HEK293 (cell line): ENCODE results near the gene TMPRSS4.

ENCODE experiments used
- CTCF ChIA-PET: fragments of 350-600 bp; formaldehyde crosslinking; extraction: SDS; loops from one replicate; lab custom pipeline; 2021; ENCODE audit warnings: antibody characterized with exemption; lab: Yijun Ruan, JAX
- POLR2A ChIA-PET: fragments of 300-600 bp; formaldehyde crosslinking; extraction: SDS; loops from one replicate; lab custom pipeline; 2020; ENCODE audit warnings: antibody characterized with exemption, inconsistent platforms; lab: Yijun Ruan, JAX
- H3K27ac ChIP-seq: fragments of 200-500 bp; sonication (Bioruptor generic); 2 replicates; pipeline ENCODE4 v1.5.1; 2014; ENCODE audit warnings: low read depth, low read length, control low read depth, inconsistent platforms; ENCODE audit errors: extremely low read depth
- H3K36me3 ChIP-seq, 2 experiments: fragments of 200-500 bp in 1 of 2; sonication (Bioruptor generic) in 1 of 2; 1 replicate in 1 of 2; 2 replicates in 1 of 2; pipeline ENCODE4 v1.5.1; 2014 to 2017; ENCODE audit warnings: inconsistent platforms in 2 of 2, low read length in 2 of 2; ENCODE audit not compliant: control insufficient read depth in 2 of 2, insufficient read depth in 1 of 2
- H3K4me1 ChIP-seq: fragments of 200-500 bp; sonication (Bioruptor generic); 2 replicates; pipeline ENCODE4 v1.5.1; 2014; ENCODE audit warnings: mild to moderate bottlenecking, low read length, inconsistent platforms; ENCODE audit not compliant: control insufficient read depth, insufficient read depth
- H3K4me3 ChIP-seq: 2 replicates; pipeline ENCODE4 v1.5.1; 2011; ENCODE audit warnings: low read depth, mild to moderate bottlenecking, control low read depth, low read length, moderate library complexity
- H3K9me3 ChIP-seq: fragments of 200-500 bp; sonication (Bioruptor generic); 2 replicates; pipeline ENCODE4 v1.5.1; 2014; ENCODE audit warnings: low read depth, low read length, inconsistent platforms; ENCODE audit not compliant: control insufficient read depth, insufficient read depth
- BCL11A ChIP-seq: fragments of 450-650 bp; formaldehyde crosslinking; IDR thresholded peaks from 2 replicates; pipeline ENCODE4 v1.5.1; 2016; ENCODE audit warnings: low read depth, missing biosample characterization, missing genetic modification characterization
- GLIS1 ChIP-seq: fragments of 450-650 bp; formaldehyde crosslinking; IDR thresholded peaks from 2 replicates; pipeline ENCODE4 v1.5.1; 2016; ENCODE audit warnings: missing biosample characterization, missing genetic modification characterization
- MYNN ChIP-seq: fragments of 450-650 bp; formaldehyde crosslinking; IDR thresholded peaks from 2 replicates; pipeline ENCODE4 v1.5.1; 2016; ENCODE audit warnings: missing biosample characterization, missing genetic modification characterization, borderline replicate concordance
- MZF1 ChIP-seq: fragments of 450-650 bp; formaldehyde crosslinking; IDR thresholded peaks from 2 replicates; pipeline ENCODE4 v1.5.1; 2017; ENCODE audit warnings: missing biosample characterization, missing genetic modification characterization, borderline replicate concordance
- ZBTB21 ChIP-seq: fragments of 450-650 bp; formaldehyde crosslinking; IDR thresholded peaks from 2 replicates; pipeline ENCODE4 v1.5.1; 2017; ENCODE audit warnings: missing biosample characterization, missing genetic modification characterization
- ZFP3 ChIP-seq: fragments of 450-650 bp; formaldehyde crosslinking; IDR thresholded peaks from 2 replicates; pipeline ENCODE4 v1.5.1; 2016; ENCODE audit warnings: low read depth, missing biosample characterization, missing genetic modification characterization
- ZFP37 ChIP-seq: fragments of 450-650 bp; formaldehyde crosslinking; IDR thresholded peaks from 2 replicates; pipeline ENCODE4 v1.5.1; 2016; ENCODE audit warnings: missing biosample characterization, missing genetic modification characterization
- ZNF292 ChIP-seq: fragments of 450-650 bp; formaldehyde crosslinking; IDR thresholded peaks from 2 replicates; pipeline ENCODE4 v1.5.1; 2016; ENCODE audit warnings: low read depth, missing biosample characterization, missing genetic modification characterization, borderline replicate concordance
- ZNF354C ChIP-seq: fragments of 450-650 bp; formaldehyde crosslinking; IDR thresholded peaks from 2 replicates; pipeline ENCODE4 v1.5.1; 2016; ENCODE audit warnings: missing biosample characterization, missing genetic modification characterization, low read depth, borderline replicate concordance
- ZNF404 ChIP-seq: fragments of 450-650 bp; formaldehyde crosslinking; IDR thresholded peaks from 2 replicates; pipeline ENCODE4 v1.5.1; 2017; ENCODE audit warnings: missing biosample characterization, missing genetic modification characterization
- ZNF561 ChIP-seq: fragments of 450-650 bp; IDR thresholded peaks from 2 replicates; pipeline ENCODE4 v1.5.1; 2018; ENCODE audit warnings: missing biosample characterization, missing genetic modification characterization, borderline replicate concordance
- ZNF660 ChIP-seq: fragments of 450-650 bp; IDR thresholded peaks from 2 replicates; pipeline ENCODE4 v1.5.1; 2018; ENCODE audit warnings: missing biosample characterization, mild to moderate bottlenecking, missing genetic modification characterization
- ZNF707 ChIP-seq: fragments of 450-650 bp; formaldehyde crosslinking; IDR thresholded peaks from 2 replicates; pipeline ENCODE4 v1.5.1; 2016; ENCODE audit warnings: missing biosample characterization, missing genetic modification characterization
- ZNF785 ChIP-seq: fragments of 450-650 bp; formaldehyde crosslinking; IDR thresholded peaks from 2 replicates; pipeline ENCODE4 v1.5.1; 2016; ENCODE audit warnings: missing biosample characterization, missing genetic modification characterization
- TF ChIP-seq, protein P1 (sequence below): fragments of 450-650 bp; IDR thresholded peaks from 2 replicates; pipeline ENCODE4 v1.5.1; 2018; ENCODE audit warnings: missing biosample characterization, missing genetic modification characterization
- TF ChIP-seq, protein P2 (sequence below): fragments of 450-650 bp; formaldehyde crosslinking; IDR thresholded peaks from 2 replicates; pipeline ENCODE4 v1.5.1; 2016; ENCODE audit warnings: missing biosample characterization, missing genetic modification characterization
- TF ChIP-seq, protein P3 (sequence below): fragments of 450-650 bp; formaldehyde crosslinking; IDR thresholded peaks from 2 replicates; pipeline ENCODE4 v1.5.1; 2017; ENCODE audit warnings: missing biosample characterization, mild to moderate bottlenecking, missing genetic modification characterization, moderate library complexity
- TF ChIP-seq, protein P4 (sequence below): fragments of 450-650 bp; formaldehyde crosslinking; IDR thresholded peaks from 2 replicates; pipeline ENCODE4 v1.5.1; 2016; ENCODE audit warnings: missing biosample characterization, missing genetic modification characterization
- TF ChIP-seq, protein P5 (sequence below): fragments of 450-650 bp; formaldehyde crosslinking; IDR thresholded peaks from 2 replicates; pipeline ENCODE4 v1.5.1; 2016; ENCODE audit warnings: missing biosample characterization, missing genetic modification characterization

TMPRSS4 gene

DNA sequence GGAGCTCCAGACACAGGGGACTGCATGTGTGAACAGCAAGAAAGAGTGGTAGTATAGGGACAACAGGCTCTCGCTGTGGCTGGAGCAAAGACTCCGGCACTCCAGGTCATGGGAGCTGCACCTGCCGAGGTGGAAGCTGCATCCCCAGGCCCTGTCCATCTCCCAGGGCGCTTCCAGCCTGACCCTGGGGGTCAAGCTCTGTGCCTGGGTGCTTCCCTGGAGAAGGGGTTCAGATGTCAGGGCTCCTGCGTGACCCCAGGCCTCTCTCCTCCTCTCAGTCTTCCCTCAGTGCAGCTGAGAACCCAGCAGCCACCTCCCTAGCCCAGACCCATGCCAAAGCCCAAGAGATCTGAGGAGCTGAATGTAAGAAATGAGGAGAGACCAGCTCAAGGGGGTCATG, 3.4 kb downstream of the TMPRSS4 start:
- no peak overlapping the region for H3K27ac ChIP-seq
- H3K4me1 ChIP-seq, result no peaks in the 10 kb centered on the region
- ChIA-PET CTCF (interaction anchor here (0.7 kb wide), 1 partner anchor 27 kb away, joined by 3 read pairs; no protein-coding TSS in a partner anchor), POLR2A (no interaction called here)
- H3K9me3 ChIP-seq, result no peaks in the 10 kb centered on the region
- H3K36me3 ChIP-seq, result no peaks in the 10 kb centered on the region
- no peak overlapping the region for H3K4me3 ChIP-seq
- TF ChIP-seq ZBTB21, result no peak
- TF ChIP-seq, protein P1, sequence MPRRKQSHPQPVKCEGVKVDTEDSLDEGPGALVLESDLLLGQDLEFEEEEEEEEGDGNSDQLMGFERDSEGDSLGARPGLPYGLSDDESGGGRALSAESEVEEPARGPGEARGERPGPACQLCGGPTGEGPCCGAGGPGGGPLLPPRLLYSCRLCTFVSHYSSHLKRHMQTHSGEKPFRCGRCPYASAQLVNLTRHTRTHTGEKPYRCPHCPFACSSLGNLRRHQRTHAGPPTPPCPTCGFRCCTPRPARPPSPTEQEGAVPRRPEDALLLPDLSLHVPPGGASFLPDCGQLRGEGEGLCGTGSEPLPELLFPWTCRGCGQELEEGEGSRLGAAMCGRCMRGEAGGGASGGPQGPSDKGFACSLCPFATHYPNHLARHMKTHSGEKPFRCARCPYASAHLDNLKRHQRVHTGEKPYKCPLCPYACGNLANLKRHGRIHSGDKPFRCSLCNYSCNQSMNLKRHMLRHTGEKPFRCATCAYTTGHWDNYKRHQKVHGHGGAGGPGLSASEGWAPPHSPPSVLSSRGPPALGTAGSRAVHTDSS (tag by site-specific recombination), result no peak
- no peak for TF ChIP-seq ZNF292 (tag by site-specific recombination)
- TF ChIP-seq, protein P2, sequence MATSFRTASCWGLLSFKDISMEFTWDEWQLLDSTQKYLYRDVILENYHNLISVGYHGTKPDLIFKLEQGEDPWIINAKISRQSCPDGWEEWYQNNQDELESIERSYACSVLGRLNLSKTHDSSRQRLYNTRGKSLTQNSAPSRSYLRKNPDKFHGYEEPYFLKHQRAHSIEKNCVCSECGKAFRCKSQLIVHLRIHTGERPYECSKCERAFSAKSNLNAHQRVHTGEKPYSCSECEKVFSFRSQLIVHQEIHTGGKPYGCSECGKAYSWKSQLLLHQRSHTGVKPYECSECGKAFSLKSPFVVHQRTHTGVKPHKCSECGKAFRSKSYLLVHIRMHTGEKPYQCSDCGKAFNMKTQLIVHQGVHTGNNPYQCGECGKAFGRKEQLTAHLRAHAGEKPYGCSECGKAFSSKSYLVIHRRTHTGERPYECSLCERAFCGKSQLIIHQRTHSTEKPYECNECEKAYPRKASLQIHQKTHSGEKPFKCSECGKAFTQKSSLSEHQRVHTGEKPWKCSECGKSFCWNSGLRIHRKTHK (tag by site-specific recombination), result no peak
- TF ChIP-seq, protein P3, sequence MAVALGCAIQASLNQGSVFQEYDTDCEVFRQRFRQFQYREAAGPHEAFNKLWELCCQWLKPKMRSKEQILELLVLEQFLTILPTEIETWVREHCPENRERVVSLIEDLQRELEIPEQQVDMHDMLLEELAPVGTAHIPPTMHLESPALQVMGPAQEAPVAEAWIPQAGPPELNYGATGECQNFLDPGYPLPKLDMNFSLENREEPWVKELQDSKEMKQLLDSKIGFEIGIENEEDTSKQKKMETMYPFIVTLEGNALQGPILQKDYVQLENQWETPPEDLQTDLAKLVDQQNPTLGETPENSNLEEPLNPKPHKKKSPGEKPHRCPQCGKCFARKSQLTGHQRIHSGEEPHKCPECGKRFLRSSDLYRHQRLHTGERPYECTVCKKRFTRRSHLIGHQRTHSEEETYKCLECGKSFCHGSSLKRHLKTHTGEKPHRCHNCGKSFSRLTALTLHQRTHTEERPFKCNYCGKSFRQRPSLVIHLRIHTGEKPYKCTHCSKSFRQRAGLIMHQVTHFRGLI, result no peak
- no peak for TF ChIP-seq BCL11A (tag by site-specific recombination)
- no peak for TF ChIP-seq MZF1 (tag by site-specific recombination)
- TF ChIP-seq ZFP37 (tag by site-specific recombination), result no peak

DNA sequence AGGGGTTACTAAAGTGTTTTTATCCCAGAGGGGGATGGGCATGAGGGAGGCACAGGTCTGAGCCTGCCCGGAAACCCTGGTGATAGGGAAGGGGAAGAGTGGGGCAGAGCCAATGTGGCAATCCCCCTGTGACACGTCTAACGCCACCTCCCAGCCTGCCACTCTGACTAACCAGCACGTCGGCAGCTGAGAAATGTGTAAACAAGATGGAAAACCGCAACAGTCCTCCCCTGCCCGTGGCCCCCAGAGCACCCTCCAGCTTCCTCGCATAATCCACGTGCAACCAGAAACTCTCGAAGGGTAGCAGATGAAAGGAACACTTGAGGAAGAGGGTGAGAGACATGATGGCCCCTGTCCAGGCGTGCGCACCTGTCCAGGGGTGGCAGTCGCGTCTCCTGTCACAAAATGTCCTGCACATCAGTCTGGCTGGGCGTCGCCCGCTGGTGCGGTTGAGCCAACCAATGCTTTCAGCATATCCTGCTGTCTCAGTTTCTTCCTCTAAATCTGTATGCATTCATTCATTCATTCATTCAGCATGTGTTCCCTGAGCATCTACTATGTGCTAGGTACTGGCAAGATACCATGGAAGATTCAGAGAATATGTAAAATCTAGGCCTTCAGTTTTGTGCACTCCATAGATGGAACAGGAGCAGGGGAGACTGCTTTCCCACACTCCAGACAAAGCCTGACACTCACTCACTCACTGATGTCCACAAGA, 4.5 kb downstream of the TMPRSS4 start:
- ChIA-PET CTCF (interaction anchor here (0.7 kb wide), 1 partner anchor 1545 kb away, joined by 3 read pairs; no protein-coding TSS in a partner anchor), POLR2A (no interaction called here)
- no peaks in the 10 kb centered on the region for H3K36me3 ChIP-seq
- TF ChIP-seq ZNF354C (tag by site-specific recombination) (no peak), ZNF707 (tag by site-specific recombination) (no peak), MYNN (no peak), ZFP3 (tag by site-specific recombination) (no peak), GLIS1 (tag by site-specific recombination) (no peak), ZNF785 (no peak), ZNF404 (tag by site-specific recombination) (no peak), ZNF561 (tag by site-specific recombination) (no peak), ZNF660 (tag by site-specific recombination) (no peak)
- TF ChIP-seq, protein P4, sequence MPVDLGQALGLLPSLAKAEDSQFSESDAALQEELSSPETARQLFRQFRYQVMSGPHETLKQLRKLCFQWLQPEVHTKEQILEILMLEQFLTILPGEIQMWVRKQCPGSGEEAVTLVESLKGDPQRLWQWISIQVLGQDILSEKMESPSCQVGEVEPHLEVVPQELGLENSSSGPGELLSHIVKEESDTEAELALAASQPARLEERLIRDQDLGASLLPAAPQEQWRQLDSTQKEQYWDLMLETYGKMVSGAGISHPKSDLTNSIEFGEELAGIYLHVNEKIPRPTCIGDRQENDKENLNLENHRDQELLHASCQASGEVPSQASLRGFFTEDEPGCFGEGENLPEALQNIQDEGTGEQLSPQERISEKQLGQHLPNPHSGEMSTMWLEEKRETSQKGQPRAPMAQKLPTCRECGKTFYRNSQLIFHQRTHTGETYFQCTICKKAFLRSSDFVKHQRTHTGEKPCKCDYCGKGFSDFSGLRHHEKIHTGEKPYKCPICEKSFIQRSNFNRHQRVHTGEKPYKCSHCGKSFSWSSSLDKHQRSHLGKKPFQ (tag by site-specific recombination), result no peak
- TF ChIP-seq, protein P5, sequence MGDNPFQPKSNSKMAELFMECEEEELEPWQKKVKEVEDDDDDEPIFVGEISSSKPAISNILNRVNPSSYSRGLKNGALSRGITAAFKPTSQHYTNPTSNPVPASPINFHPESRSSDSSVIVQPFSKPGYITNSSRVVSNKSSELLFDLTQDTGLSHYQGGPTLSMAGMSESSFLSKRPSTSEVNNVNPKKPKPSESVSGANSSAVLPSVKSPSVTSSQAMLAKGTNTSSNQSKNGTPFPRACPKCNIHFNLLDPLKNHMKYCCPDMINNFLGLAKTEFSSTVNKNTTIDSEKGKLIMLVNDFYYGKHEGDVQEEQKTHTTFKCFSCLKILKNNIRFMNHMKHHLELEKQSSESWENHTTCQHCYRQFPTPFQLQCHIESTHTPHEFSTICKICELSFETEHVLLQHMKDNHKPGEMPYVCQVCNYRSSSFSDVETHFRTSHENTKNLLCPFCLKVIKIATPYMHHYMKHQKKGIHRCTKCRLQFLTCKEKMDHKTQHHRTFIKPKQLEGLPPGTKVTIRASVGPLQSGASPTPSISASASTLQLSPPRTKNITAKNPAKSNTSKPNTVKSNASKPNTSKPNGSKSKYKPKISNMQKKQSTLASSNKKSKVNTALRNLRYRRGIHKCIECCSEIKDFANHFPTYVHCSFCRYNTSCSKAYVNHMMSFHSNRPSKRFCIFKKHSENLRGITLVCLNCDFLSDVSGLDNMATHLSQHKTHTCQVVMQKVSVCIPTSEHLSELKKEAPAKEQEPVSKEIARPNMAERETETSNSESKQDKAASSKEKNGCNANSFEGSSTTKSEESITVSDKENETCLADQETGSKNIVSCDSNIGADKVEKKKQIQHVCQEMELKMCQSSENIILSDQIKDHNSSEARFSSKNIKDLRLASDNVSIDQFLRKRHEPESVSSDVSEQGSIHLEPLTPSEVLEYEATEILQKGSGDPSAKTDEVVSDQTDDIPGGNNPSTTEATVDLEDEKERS (tag by site-specific recombination), result no peak
- H3K4me1 ChIP-seq, result no peaks in the 10 kb centered on the region
- H3K4me3 ChIP-seq, result no peak overlapping the region
- no peak overlapping the region for H3K27ac ChIP-seq
- H3K9me3 ChIP-seq, result no peaks in the 10 kb centered on the region
